Measurements from ENCODE around the gene EDAR. TPM values are rescaled to one million over a fixed set of nuclear protein-coding genes. Genes with fewer than 3 reads are reported as not detected.

Gene EDAR
- total and polyA plus RNA-seq, 2 of the 8 experiments (the other 6 are each of a cell fraction or from before 2014, with no cell fraction given), result not detected

DNA sequence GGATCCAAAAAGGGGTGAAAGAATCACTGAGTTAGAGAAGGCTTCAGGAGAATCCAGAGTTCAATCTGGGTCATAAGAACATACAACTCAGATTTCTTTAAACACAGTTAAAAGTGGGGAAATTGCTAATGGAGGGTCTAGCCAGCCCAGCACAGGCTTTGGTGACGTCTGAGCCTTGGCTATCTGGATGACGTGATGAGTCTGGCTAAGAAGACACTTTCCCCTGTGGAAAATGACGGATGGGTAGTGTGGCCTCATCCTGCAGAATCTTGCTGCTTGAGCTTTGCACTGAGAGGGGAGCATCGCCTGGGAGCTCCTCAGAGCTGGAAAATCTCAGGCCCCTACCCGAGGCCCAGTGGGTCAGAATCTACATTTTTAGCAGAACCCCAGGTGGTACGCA is 19.2 kb downstream of the EDAR start:
- 94% methylated on average over 6 of the region's 6 CpGs; no CpG with 5 or more reads in 1 of the 2 experiments for WGBS, 2 experiments (ENCODE audit: extremely low coverage in 1 of 2, insufficient coverage in 1 of 2, insufficient read length in 1 of 2, insufficient replicate concordance in 2 of 2, low coverage in 1 of 2, low lambda C conversion rate in 2 of 2, missing lambda C conversion rate in 1 of 2)
- Histone ChIP-seq H4K91ac (replicated peaks; ENCODE audit: insufficient read length, low read length) (no peak overlapping the region), H3K79me1 (ENCODE audit: low read depth, low read length) (no peaks in the 10 kb centered on the region), H4K5ac (ENCODE audit: insufficient read length, low read depth, low read length) (no peak overlapping the region), H3K9me3 (ENCODE audit: insufficient read depth in 2 of 2, low read depth in 1 of 2, low read length in 1 of 2) (no peaks in the 10 kb centered on the region), H4K20me1 (replicated peaks in 1 of 2; ENCODE audit: control insufficient read depth in 1 of 2, insufficient read depth in 2 of 2, low read length in 2 of 2) (no peaks in the 10 kb centered on the region), H2AK5ac (ENCODE audit: low read depth, low read length) (no peak overlapping the region), H2BK120ac (replicated peaks; ENCODE audit: low read depth, low read length) (no peak overlapping the region), H3K4me2 (ENCODE audit: insufficient read depth in 1 of 2, low read depth in 2 of 2, low read length in 2 of 2) (no peak overlapping the region), H3K79me2 (ENCODE audit: control insufficient read depth in 1 of 2, insufficient read depth in 2 of 2, low read length in 2 of 2) (no peaks in the 10 kb centered on the region), H4K8ac (ENCODE audit: extremely low read depth, insufficient read depth, low read length) (no peak overlapping the region), H2AFZ (ENCODE audit: low read length) (no peak overlapping the region), H2BK5ac (ENCODE audit: low read depth, low read length) (no peak overlapping the region), H2BK15ac (ENCODE audit: low read length) (no peak overlapping the region), H3K27ac (ENCODE audit: low read depth, low read length) (no peak overlapping the region), H3K9ac (replicated peaks in 1 of 4; ENCODE audit: extremely low read depth in 1 of 4, low read depth in 3 of 4, low read length in 3 of 4) (no peak overlapping the region), H2BK20ac (ENCODE audit: low read length) (no peak overlapping the region), H3K27me3 (replicated peaks in 1 of 4; ENCODE audit: control insufficient read depth in 3 of 4, extremely low read depth in 1 of 4, insufficient read depth in 3 of 4, low read length in 3 of 4) (no peaks in the 10 kb centered on the region), H2BK12ac (ENCODE audit: low read depth, low read length) (no peak overlapping the region), H3K4ac (replicated peaks; ENCODE audit: insufficient read length, low read depth, low read length) (no peak overlapping the region), H3K18ac (ENCODE audit: extremely low read depth, low read length) (no peak overlapping the region), H3K4me3 (ENCODE audit: extremely low read depth in 1 of 4, insufficient read depth in 2 of 4, low read depth in 3 of 4, low read length in 4 of 4) (no peak overlapping the region), H3K36me3 (ENCODE audit: control insufficient read depth in 2 of 4, insufficient read depth in 4 of 4, low read length in 3 of 4) (no peaks in the 10 kb centered on the region), H3K14ac (ENCODE audit: insufficient read length) (no peak overlapping the region), H3K4me1 (replicated peaks in 1 of 4; ENCODE audit: control insufficient read depth in 3 of 4, insufficient read depth in 4 of 4, low read length in 3 of 4) (peaks cover 0 to 3% (median 0%) of the 10 kb centered on the region in 4 experiments; a peak in 3 of 7 replicates), H3K23me2 (ENCODE audit: low read depth, low read length) (no peaks in the 10 kb centered on the region), H3K23ac (ENCODE audit: insufficient read length) (no peak overlapping the region), H3K56ac (replicated peaks; ENCODE audit: insufficient read length, low read depth, low read length) (no peak overlapping the region)
- DNase-seq (ENCODE audit: low read depth in 1 of 2, low spot score in 2 of 2) (no peak), FAIRE-seq (no peak)
- TF ChIP-seq BRCA1 (IDR thresholded peaks at IDR 0.05; ENCODE audit: low read depth, low read length), result no peak
- TF ChIP-seq KDM4A (IDR thresholded peaks at IDR 0.05; ENCODE audit: low read depth, low read length, severe bottlenecking), result no peak
- TF ChIP-seq SP4 (IDR thresholded peaks at IDR 0.05; ENCODE audit: low read length), result no peak
- no peak for TF ChIP-seq RXRA (IDR thresholded peaks at IDR 0.05; ENCODE audit: insufficient read depth, low read depth, low read length)
- no peak for TF ChIP-seq BCL11A (IDR thresholded peaks at IDR 0.05; ENCODE audit: low read depth in 2 of 2, low read length in 2 of 2)
- TF ChIP-seq, protein P1, sequence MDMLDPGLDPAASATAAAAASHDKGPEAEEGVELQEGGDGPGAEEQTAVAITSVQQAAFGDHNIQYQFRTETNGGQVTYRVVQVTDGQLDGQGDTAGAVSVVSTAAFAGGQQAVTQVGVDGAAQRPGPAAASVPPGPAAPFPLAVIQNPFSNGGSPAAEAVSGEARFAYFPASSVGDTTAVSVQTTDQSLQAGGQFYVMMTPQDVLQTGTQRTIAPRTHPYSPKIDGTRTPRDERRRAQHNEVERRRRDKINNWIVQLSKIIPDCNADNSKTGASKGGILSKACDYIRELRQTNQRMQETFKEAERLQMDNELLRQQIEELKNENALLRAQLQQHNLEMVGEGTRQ (IDR thresholded peaks at IDR 0.05; ENCODE audit: low read length), result no peak
- TF ChIP-seq EZH2 (IDR thresholded peaks at IDR 0.05; ENCODE audit: low read depth, low read length, severe bottlenecking), result no peak
- TF ChIP-seq TBP (IDR thresholded peaks at IDR 0.05; ENCODE audit: low read depth, low read length), result no peak
- TF ChIP-seq FOSL1 (IDR thresholded peaks at IDR 0.05; ENCODE audit: insufficient read depth, low read depth, low read length), result no peak
- no peak for TF ChIP-seq SP2 (IDR thresholded peaks at IDR 0.05; ENCODE audit: low read length)
- TF ChIP-seq CEBPB (IDR thresholded peaks at IDR 0.05; ENCODE audit: low read depth, low read length), result no peak
- TF ChIP-seq BACH1 (IDR thresholded peaks at IDR 0.05; ENCODE audit: low read length), result no peak
- TF ChIP-seq CREB1 (IDR thresholded peaks at IDR 0.05), result no peak
- no peak for TF ChIP-seq SIX5 (IDR thresholded peaks at IDR 0.05; ENCODE audit: low read depth, low read length)
- TF ChIP-seq HDAC6 (IDR thresholded peaks at IDR 0.05; ENCODE audit: low read depth, low read length), result no peak
- POLR2A ChIA-PET (ENCODE audit: partially characterized antibody), result no interaction called here
- CTCF ChIA-PET (ENCODE audit: partially characterized antibody), result interaction anchor here (1.0 to 4.8 kb wide), 5 partner anchors 11 to 34 kb away, joined by 3 to 34 read pairs (median 4); no protein-coding TSS in a partner anchor

Data from H1 (cell line).